HEK293T (cell line): ENCODE results near the gene GDPD5.

Source experiments
- CTCF ChIA-PET: fragments of 350-600 bp; formaldehyde crosslinking; extraction: SDS; loops from one replicate; lab custom pipeline; 2021; ENCODE audit warnings: antibody characterized with exemption, inconsistent platforms; lab: Yijun Ruan, JAX
- POLR2A ChIA-PET: fragments of 350-600 bp; formaldehyde crosslinking; extraction: SDS; loops from one replicate; lab custom pipeline; 2020; ENCODE audit warnings: antibody characterized with exemption, inconsistent platforms; lab: Yijun Ruan, JAX
- DNase-seq: peaks from one replicate; pipeline ENCODE4 v3.0.0; 2012; ENCODE audit warnings: mixed read lengths; ENCODE audit errors: extremely low spot score
- ARNT ChIP-seq: fragments of 450-650 bp; IDR thresholded peaks from 2 replicates; pipeline ENCODE4 v1.6.1; 2017; ENCODE audit warnings: mild to moderate bottlenecking
- BHLHE40 ChIP-seq: fragments of 450-650 bp; IDR thresholded peaks from 2 replicates; pipeline ENCODE4 v1.6.1; 2016; ENCODE audit warnings: mild to moderate bottlenecking, moderate library complexity, borderline replicate concordance
- CTBP1 ChIP-seq: fragments of 450-650 bp; IDR thresholded peaks from 2 replicates; pipeline ENCODE4 v1.6.1; 2016; ENCODE audit warnings: borderline replicate concordance
- ELF4 ChIP-seq: fragments of 450-650 bp; IDR thresholded peaks from 2 replicates; pipeline ENCODE4 v1.6.1; 2017; ENCODE audit warnings: antibody characterized with exemption
- FOXA1 ChIP-seq: fragments of 450-650 bp; IDR thresholded peaks from 2 replicates; pipeline ENCODE4 v1.6.1; 2016; ENCODE audit warnings: mild to moderate bottlenecking
- FOXK2 ChIP-seq: fragments of 450-650 bp; IDR thresholded peaks from 2 replicates; pipeline ENCODE4 v1.6.1; 2016; ENCODE audit warnings: mild to moderate bottlenecking
- FOXM1 ChIP-seq: fragments of 450-650 bp; IDR thresholded peaks from 2 replicates; pipeline ENCODE4 v1.6.1; 2017; ENCODE audit warnings: mild to moderate bottlenecking, borderline replicate concordance
- HDGF ChIP-seq: fragments of 450-650 bp; IDR thresholded peaks from 2 replicates; pipeline ENCODE4 v1.6.1; 2017; ENCODE audit warnings: antibody characterized with exemption, borderline replicate concordance
- L3MBTL2 ChIP-seq: fragments of 450-650 bp; conservative IDR thresholded peaks from 2 replicates; pipeline ENCODE4 v1.6.1; 2016; ENCODE audit warnings: mild to moderate bottlenecking
- LEF1 ChIP-seq: fragments of 450-650 bp; IDR thresholded peaks from 2 replicates; pipeline ENCODE4 v1.6.1; 2017; ENCODE audit warnings: mild to moderate bottlenecking, borderline replicate concordance
- NFRKB ChIP-seq: fragments of 450-650 bp; IDR thresholded peaks from 2 replicates; pipeline ENCODE4 v1.6.1; 2016; ENCODE audit warnings: mild to moderate bottlenecking, moderate library complexity
- PKNOX1 ChIP-seq: fragments of 450-650 bp; IDR thresholded peaks from 2 replicates; pipeline ENCODE4 v1.6.1; 2016
- SP1 ChIP-seq: fragments of 450-650 bp; IDR thresholded peaks from 2 replicates; pipeline ENCODE4 v1.6.1; 2017
- SUZ12 ChIP-seq: fragments of 450-650 bp; IDR thresholded peaks from 2 replicates; pipeline ENCODE4 v1.6.1; 2016; ENCODE audit warnings: mild to moderate bottlenecking
- TARDBP ChIP-seq: fragments of 450-650 bp; IDR thresholded peaks from 2 replicates; pipeline ENCODE4 v1.6.1; 2016
- ZNF384 ChIP-seq: fragments of 450-650 bp; IDR thresholded peaks from 2 replicates; pipeline ENCODE4 v1.6.1; 2016

GDPD5 gene

GRCh38 chr11:75509020-75509720, 16.6 kb downstream of the GDPD5 start:
- CTCF ChIA-PET, result interaction anchor here (0.6 kb wide), 1 partner anchor 26 kb away, joined by 3 read pairs; no protein-coding TSS in a partner anchor
- TF ChIP-seq L3MBTL2 (no peak), ZNF384 (no peak), ELF4 (no peak), NFRKB (no peak), FOXK2 (no peak), CTBP1 (no peak), FOXA1 (no peak), FOXM1 (no peak), SP1 (no peak), TARDBP (no peak), LEF1 (no peak), HDGF (no peak), ARNT (no peak), SUZ12 (no peak), PKNOX1 (no peak), BHLHE40 (no peak)
- POLR2A ChIA-PET, result no interaction called here
- no peak for DNase-seq

GRCh38 chr11:75508051-75508561, 17.6 kb downstream of the GDPD5 start:
- TF ChIP-seq SP1 (no peak), HDGF (no peak), PKNOX1 (no peak), FOXA1 (no peak)
- DNase-seq, result no peak
- POLR2A ChIA-PET, result interaction anchor here (1.2 kb wide), 1 partner anchor 9 kb away, joined by 3 read pairs; no protein-coding TSS in a partner anchor
- CTCF ChIA-PET, result no interaction called here

GRCh38 chr11:75507571-75507970, 18.2 kb downstream of the GDPD5 start:
- DNase-seq, result no peak
- no peak for TF ChIP-seq HDGF
- no peak for TF ChIP-seq LEF1
- no peak for TF ChIP-seq NFRKB
- no peak for TF ChIP-seq ARNT
- TF ChIP-seq SP1, result no peak
- TF ChIP-seq TARDBP, result no peak
- TF ChIP-seq PKNOX1, result no peak
- TF ChIP-seq CTBP1, result no peak
- no peak for TF ChIP-seq BHLHE40
- no peak for TF ChIP-seq FOXA1
- TF ChIP-seq SUZ12, result no peak
- no peak for TF ChIP-seq FOXM1
- TF ChIP-seq ZNF384, result no peak
- TF ChIP-seq L3MBTL2, result no peak
- no peak for TF ChIP-seq FOXK2
- CTCF ChIA-PET, result no interaction called here
- POLR2A ChIA-PET, result interaction anchor here (1.2 kb wide), 1 partner anchor 9 kb away, joined by 3 read pairs; no protein-coding TSS in a partner anchor

- TF ChIP-seq ARNT (no peak), FOXK2 (no peak), FOXA1 (no peak), BHLHE40 (no peak), LEF1 (no peak), L3MBTL2 (no peak), SP1 (no peak)
- ChIA-PET POLR2A (interaction anchor here (1.2 kb wide), 1 partner anchor 10 kb away, joined by 3 read pairs; no protein-coding TSS in a partner anchor), CTCF (no interaction called here)
- no peak for DNase-seq
These were observed 18.9 kb downstream of the GDPD5 start for GRCh38 chr11:75506827-75507226.

GRCh38 chr11:75505916-75506692, 19.6 kb downstream of the GDPD5 start:
- TF ChIP-seq FOXM1 (no peak), SP1 (no peak), ARNT (no peak), L3MBTL2 (no peak), LEF1 (no peak), FOXA1 (no peak), BHLHE40 (no peak), ELF4 (no peak), HDGF (no peak), TARDBP (no peak), ZNF384 (no peak), CTBP1 (no peak), NFRKB (no peak), FOXK2 (no peak), PKNOX1 (no peak), SUZ12 (no peak)
- POLR2A ChIA-PET, result no interaction called here
- CTCF ChIA-PET, result no interaction called here
- DNase-seq, result no peak
